Right ventricle myocardium inferior (tissue), 1 donor: ENCODE data around the gene KCNQ1. TPM values are rescaled to one million over a fixed set of nuclear protein-coding genes. Genes with fewer than 3 reads are reported as not detected.

Experiments
- ATAC-seq: fragments of 200-7000 bp; cut with Tn5 transposase; one replicate; pipeline ENCODE4 v1.9.1; 2020; ENCODE audit warnings: mild to moderate bottlenecking, moderate library complexity
- DNase-seq: peaks from one replicate; pipeline ENCODE4 v3.0.0; 2021; ENCODE audit errors: missing footprints
- intact Hi-C: fragments of 100-400 bp; cut with DNase I; formaldehyde crosslinking; loops from one replicate; pipeline ENCODE4 v1.11.0; 2022
- total RNA-seq: library from RNA; stranded (reverse); fragmentation: NEBNext Ultra II Directional; extraction: Animal tissue kit (Norgen Biotek cat#: 25700); gene quantifications from one replicate; pipeline ENCODE4 v1.2.1, GENCODE V29; 2021
- donor health status: DM: no; HTN: yes; CAD: no; lungs with severe emphysema.

Gene KCNQ1
- total RNA-seq, 1 donor from 2014 or later = 40.0 TPM

DNA sequence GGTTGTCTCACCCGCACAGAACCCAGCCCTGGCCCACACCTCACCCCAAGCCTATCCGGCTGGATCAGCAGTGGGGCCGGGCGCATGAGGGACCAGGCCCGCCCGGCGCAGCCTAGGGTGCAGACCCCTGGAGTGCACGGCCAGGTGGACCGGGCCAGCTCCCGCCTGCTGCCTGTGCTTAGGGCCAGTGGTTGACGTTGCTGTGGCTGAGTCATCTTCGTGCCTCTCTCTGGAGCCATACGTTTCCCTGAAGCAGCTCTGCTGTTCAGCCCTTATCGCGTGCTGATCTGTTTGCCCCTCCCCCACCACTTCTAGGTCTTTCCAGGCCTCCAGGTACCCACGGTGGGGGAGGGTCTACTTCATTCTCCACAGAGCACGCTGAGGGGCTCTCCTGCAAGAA lies 401.2 kb downstream of the KCNQ1 start:
- ATAC-seq = no peak
- DNase-seq = no peak
- intact Hi-C loops = no loop called here

DNA sequence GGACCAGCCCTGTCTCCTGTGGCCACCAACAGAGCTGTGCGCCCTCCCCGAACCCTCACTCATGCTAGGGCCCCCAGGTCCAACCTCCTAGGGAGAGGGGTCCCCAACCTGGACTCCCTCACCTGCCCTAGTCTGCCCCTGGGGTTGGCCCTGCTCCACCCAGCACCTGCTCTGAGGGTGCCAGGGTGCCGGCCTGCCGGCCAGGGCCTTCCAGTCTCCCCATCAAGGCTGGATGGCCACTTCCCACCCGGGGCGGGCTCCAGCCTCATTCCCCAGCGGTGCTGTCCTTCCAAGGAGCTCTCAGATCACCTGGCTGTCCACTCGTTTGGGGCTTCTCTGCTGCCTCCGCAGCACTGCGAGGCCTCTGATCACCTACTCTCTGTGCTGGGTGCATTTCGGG lies 401.7 kb downstream of the KCNQ1 start:
- ATAC-seq (no peak), DNase-seq (no peak)
- intact Hi-C loops = no loop called here

DNA sequence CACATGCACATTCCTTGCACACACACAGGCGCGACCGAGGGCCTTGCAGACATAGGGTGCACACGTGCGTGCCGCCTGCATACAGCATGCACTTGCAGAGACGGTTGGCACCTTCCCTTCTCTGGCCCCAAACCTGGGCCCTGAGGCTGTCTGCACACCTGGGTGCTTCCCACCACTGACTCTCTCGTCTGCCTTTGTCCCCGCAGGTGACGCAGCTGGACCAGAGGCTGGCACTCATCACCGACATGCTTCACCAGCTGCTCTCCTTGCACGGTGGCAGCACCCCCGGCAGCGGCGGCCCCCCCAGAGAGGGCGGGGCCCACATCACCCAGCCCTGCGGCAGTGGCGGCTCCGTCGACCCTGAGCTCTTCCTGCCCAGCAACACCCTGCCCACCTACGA lies 402.8 kb downstream of the KCNQ1 start:
- no peak for DNase-seq
- intact Hi-C loops = no loop called here
- no peak for ATAC-seq

DNA sequence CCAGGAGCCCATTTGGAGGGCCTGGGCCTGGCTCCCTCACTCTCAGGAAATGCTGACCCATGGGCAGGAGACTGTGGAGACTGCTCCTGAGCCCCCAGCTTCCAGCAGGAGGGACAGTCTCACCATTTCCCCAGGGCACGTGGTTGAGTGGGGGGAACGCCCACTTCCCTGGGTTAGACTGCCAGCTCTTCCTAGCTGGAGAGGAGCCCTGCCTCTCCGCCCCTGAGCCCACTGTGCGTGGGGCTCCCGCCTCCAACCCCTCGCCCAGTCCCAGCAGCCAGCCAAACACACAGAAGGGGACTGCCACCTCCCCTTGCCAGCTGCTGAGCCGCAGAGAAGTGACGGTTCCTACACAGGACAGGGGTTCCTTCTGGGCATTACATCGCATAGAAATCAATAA lies 403.7 kb downstream of the KCNQ1 start:
- no peak for DNase-seq
- no peak for ATAC-seq
- intact Hi-C loops = no loop called here

DNA sequence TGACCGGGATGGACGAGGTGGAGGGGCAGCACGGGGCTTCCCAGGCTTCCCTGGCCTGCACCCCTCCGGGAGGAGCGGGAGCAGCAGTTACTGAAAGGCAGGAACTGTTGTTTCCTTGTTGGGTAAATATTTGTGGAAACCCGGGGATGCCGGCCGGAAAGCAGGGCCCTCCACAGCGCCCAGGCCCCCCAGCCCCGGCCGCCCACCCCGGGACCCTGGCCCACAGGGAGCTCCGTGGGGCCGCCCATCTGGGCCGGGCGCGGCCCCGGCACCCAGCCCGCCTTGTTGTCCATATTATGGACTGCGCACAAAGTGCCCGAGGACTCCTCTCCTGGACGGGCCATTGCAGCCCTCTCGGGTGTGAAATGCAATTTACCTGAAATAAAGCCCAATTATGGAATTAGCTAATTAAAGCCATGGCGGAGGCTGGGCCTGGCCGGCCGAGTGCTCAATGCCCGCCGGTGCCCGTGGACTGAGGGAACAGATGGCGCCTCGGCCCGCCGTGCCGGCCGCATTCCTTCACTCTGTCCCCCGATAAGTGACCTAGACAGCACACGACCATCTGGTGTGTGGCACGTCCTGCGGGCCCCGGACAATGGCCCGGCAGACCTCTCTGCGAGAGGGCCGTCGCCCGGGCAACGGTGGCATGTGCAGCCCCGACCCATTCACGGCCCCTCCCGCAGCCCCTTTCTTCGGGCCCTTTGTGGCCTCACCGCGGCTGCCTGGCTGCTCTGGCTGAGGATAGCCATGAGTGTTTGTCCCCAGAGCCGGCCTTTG lies 405.4 kb downstream of the KCNQ1 start:
- intact Hi-C loops = no loop called here
- no peak for DNase-seq
- no peak for ATAC-seq

DNA sequence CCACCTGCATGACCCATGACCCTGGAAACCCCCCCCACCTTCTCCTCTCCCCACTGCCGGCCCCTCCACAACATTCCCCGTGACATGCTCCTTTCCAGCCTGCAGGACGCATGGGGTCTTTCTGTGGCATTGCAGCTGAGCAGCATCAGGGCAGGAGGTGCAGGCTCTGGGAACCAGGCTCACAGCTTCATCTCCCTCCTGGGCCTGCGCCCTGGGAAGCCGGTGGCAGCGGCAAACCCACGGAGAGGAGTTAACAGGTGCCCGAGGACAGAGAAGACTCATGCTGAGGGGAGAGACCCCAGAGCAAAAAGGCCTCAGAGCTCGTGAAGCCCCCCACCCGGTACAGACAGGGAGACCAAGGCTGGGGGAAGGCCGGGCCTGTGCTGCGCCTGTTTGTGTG lies 408.6 kb downstream of the KCNQ1 start:
- ATAC-seq (no peak), DNase-seq (no peak)
- intact Hi-C loops = no loop called here

DNA sequence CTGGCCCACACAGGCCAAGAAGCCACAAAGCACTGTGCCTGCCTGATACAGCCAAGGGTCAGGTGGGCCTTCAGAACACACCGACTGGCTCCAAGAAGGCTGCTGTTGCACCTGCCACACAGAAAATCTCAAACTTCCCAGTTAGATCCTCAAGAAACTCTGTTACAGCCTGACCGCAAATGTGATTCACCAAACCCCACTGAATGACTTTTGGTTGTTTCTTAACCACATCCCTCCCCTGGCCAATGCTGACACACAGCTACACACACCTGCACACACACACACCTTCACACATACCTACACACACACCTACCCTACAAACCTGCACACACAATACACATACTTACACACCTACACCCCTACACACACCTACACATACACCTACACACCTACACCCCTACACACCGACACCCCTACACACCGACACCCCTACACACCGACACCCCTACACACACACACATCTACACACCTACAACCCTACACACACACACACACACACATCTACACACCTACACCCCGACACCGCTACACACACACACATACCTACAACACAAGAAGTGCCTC lies 409.3 kb downstream of the KCNQ1 start:
- intact Hi-C loops = no loop called here
- no peak for DNase-seq

DNA sequence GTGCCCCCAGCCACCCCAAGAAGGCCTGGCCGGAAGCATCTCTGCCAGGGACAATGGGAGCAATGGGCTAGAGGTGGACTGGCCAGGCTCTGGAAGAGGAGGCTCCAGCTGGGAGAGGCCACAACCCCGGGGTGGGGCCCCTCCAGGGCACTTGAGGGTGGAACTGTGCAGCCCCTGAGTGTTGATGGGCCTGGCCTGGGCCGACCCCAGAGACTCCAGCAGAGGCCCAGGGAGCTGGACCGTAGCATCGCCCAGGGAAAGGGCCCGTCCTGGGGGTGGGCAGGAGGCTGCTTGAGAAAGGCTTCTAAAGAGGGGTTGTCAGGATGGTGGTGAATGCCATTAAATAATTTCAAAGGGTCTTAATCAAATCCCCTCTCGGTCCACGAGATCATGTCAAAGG lies 410.4 kb downstream of the KCNQ1 start:
- intact Hi-C loops = no loop called here
- ATAC-seq = no peak

More for the DNA sequence above, 409.3 kb downstream of the KCNQ1 start:
- ATAC-seq = no peak

DNA sequence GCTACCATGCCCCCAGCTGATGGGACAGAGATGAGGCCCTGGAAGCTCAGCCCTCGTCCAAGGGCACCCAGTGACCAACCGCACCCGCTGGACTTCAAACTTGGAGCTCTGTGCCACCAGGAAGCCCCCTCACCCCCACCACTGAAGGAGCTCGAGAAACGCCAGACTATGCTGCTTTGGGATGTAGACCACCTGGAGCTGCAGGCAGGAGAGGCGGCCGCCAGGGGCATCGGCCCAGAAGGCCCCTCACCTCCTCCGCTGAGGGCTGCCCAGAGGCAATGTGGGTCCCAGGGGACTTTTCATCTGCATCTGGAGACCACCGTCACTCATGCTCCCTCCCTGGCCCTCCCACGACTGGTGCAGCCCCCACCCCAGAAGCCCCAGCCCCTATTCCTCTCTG lies 412.5 kb downstream of the KCNQ1 start:
- ATAC-seq (no peak), DNase-seq (no peak)
- intact Hi-C loops = no loop called here

More for the DNA sequence above, 410.4 kb downstream of the KCNQ1 start:
- DNase-seq = no peak

DNA sequence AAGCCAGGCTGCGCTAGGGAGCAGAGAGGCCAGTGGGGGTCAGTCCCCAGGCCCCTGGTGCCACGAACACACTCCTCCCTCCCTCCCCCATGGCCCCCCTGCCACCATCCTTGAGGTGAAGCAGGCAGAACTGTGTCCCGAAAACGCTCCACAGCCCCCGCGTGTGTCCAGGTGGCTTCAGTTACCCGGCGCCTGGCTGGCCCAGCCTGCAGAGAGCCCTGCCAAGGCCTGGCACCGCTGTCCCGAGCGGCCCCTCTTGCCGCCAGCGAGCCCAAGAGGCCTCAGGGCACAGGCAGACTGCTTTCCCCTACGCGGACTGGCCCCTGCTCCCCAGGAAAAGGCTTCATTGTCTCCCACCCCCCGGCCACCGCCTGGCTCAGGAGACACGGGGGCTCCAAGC lies 413.1 kb downstream of the KCNQ1 start:
- ATAC-seq (no peak), DNase-seq (no peak)
- intact Hi-C loops = no loop called here

DNA sequence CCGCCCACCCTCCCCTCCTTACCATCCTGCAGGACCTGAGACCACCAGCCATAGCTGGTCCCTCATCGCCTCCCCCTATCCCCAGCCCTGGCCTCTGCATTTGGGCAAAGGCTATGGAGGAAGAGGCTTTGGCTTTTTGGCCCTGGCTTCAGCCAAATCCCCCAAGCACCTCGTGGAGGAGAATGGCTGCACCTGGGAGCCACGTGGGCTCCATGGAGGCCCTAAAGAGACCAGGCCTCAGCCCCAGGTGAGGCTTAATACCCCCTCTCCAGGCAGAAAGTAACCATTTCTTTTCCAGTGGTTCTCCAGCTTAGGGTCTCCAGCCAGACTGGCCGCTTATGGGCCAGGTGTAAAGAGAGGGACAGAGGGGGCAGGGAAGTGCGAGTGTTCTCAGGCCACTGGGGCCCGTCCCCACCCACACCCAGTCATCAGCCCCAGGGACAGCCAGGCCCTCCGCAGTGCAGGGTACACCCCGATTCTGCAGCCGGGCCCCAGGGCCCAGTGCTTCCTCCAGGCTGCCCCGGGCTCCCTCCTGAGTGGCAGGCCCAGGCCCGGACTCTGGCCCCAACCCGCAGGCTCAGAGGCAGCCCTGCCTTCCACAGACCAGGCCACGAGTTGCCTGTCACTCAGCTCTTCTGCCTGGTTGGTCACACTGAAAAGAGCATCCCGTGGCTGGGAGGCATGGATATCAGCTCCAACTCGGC lies 414.3 kb downstream of the KCNQ1 start:
- DNase-seq (no peak), ATAC-seq (no peak)
- intact Hi-C loops = no loop called here

DNA sequence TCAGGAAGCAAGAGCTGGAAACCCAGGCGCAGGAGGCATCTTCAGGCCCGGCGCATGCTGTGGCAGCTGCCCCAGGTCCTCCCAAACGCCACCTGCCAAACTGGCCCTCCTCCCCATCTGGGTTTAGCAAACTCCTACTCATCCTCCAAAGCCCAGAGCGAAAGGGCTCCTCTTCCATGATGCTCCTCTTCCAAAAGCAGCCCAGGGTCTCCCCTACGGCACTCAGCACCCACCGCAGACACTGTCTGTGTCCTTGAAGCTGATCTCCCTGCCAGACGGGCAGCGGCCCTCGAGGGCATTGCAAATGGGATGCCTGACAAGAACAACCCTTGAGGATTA lies 414.9 kb downstream of the KCNQ1 start:
- ATAC-seq = no peak
- DNase-seq = no peak
- intact Hi-C loops = no loop called here

DNA sequence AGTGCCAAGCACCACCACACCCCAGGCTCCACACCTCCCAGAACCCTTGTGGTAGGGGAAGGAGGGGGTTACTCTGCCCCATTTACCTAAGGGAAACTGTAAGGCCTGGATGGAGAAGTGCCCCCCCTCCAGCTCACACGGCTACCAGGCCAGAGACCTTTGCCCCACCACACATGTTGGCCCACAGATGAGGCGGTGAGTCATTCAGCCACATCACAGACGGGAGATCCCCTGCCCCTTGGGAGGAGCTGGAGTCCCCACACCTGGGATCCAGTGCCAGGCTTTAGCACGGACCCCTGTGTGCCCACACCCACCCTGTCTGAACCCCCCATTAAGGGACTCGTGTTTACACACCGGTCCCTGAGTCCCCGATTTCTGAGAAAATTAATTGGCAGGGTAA lies 415.8 kb downstream of the KCNQ1 start:
- intact Hi-C loops = no loop called here
- ATAC-seq (no peak), DNase-seq (no peak)

DNA sequence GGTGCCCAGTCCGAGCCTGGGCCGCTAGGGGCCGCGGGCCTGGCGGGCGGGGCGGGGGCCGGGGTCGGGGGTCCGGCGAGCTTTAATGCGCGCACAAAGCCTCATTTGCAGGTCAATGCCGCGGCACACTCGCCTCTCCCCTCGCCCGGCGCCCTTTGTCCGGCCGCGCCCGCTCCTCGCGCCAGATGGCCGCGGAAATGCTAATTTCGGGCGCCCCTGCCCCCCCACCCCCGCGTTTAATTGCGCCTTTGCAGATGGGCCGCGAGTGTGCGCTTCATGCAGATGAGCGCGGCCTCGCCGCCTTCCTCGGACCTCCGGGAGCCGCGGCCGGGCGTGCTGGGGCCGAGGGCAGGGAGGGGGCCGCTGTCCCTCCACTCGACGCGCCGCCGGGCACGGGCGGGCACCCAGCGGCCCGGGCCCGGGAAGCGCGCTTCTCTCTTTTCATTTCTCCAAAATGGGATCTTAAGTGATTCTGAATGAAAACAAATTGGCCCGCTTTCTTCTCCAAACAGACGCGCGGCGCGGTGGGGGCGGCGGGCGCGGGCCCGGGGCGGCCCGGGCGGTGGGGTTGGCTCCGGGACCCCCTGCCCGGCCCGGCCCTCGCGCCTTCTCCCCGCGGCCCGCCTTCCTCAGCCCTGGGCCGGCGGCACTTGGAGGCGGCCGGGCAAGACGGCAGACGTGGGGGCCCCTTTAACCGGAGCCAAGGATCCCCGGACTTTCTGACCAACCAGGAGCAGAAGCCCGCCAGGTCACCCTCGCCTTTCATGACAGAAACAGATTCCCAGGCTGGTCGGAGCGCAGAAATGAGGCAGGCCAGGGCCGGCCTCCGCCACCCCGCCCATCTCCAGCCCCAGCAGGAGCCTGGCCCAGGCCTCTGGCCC lies 417.8 kb downstream of the KCNQ1 start:
- intact Hi-C loops = no loop called here
- ATAC-seq = peak; percentile 64

DNA sequence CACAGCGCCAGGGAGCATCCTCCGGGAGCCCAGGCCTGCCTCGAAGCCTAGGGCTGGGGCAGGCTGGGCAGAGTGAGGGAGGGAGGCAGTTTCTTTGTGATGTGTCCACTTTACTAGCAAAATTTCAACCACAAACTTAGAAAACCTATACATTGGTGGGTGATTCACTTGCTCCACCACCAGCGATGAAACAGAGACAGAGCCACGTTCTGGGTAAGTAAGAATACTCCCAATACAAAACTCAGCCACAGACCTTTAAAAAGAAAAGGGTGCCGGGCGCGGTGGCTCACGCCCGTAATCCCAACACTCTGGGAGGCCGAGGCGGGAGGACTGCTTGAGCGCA lies 418.4 kb downstream of the KCNQ1 start:
- intact Hi-C loops = no loop called here
- ATAC-seq (no peak), DNase-seq (no peak)

More for the DNA sequence above, 417.8 kb downstream of the KCNQ1 start:
- DNase-seq = no peak

DNA sequence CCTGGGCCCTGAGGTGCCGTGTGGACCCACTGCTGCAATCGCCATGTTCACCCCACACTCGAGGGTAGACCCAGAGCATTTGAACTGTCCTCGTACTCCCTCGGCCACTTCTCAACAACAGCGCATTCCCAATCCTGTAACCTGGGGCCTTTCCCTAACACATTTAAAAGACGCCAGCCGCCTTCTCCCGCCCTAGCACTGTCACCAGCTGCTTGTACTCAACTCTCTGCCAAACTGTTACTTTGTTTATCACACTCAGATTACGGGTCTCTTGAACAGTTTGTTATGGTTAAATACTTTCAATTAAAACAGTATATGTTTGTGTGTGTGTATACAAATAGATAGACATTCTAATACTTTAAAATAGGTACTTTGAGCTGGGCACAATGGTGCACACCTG lies 420.1 kb downstream of the KCNQ1 start:
- intact Hi-C loops = no loop called here

DNA sequence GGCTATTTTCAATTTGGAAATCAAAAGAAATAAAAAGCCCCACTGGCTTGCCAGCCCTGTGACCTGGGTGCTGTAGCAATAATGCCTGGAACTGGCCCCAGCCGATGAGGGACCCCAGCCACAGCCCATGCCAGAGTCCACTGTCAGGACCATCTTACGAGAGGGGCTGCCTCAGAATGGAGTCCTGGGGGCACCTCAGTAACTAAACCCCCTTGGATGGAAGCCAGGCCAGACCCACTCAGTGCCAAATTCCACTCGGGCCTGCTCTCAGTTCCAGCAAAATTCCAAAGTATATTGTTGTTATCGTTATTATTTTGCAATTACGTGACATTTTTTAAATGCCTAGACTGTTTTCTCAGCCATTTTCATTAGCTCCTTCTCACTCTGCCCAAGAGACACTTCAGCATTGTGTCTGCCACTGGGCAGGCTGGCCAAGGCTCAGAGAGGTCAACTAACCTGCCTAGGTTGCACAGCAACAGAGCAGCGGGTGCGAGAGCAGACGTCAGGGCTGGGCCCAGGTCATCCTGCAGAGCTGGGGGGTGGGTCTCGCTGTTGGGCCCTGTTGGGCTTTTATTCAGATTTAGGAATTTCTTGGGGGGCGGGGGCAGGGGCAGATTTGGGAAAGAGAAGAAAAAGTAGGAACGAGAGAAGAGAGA lies 421.2 kb downstream of the KCNQ1 start:
- ATAC-seq (no peak), DNase-seq (no peak)
- intact Hi-C loops = no loop called here

More for the DNA sequence above, 420.1 kb downstream of the KCNQ1 start:
- ATAC-seq = peak; percentile 9
- DNase-seq = no peak

DNA sequence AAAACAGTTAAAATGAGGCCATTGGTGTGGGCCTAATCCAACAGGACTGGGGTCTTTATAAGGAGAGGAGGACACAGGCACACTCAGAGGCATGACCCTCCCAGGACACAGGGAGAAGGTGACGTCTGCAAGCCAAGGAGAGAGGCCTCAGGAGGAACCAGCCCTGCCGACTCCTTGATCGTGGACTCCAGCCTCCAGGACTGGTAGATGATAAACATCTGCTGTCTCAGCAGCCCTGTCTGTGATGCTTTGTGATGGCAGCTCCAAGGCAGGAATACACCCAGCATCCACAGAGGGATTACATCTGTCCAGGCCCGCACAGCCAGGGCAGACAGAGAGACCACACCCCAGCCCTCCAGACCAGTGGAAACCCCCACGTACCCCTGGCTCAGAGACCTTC lies 422.3 kb downstream of the KCNQ1 start:
- DNase-seq (no peak), ATAC-seq (no peak)
- intact Hi-C loops = no loop called here
